K562 (cell line): ENCODE results near the gene KLHL33. TPM values are rescaled to one million over a fixed set of nuclear protein-coding genes. Genes with fewer than 3 reads are reported as not detected.
A peak's percentile ranks its signal among the peaks of the same experiment; 100 is the strongest.

Experiments used
- C11orf30 ChIP-seq: fragments of 450-650 bp; IDR thresholded peaks from 2 replicates; pipeline ENCODE4 v1.6.1; 2016; ENCODE audit warnings: low read depth, mild to moderate bottlenecking
- CCNT2 ChIP-seq: IDR thresholded peaks from 2 replicates; pipeline ENCODE4 v1.6.1; 2011; ENCODE audit warnings: borderline replicate concordance, low read depth, mild to moderate bottlenecking, moderate library complexity, mixed read lengths, low read length; ENCODE audit not compliant: insufficient read length; ENCODE audit errors: extremely low read depth
- CREM ChIP-seq: IDR thresholded peaks from 2 replicates; pipeline ENCODE4 v1.6.1; 2014; ENCODE audit warnings: antibody characterized with exemption, low read depth
- ESRRA ChIP-seq: fragments of 450-650 bp; IDR thresholded peaks from 2 replicates; pipeline ENCODE4 v1.6.1; 2014; ENCODE audit warnings: low read depth, mild to moderate bottlenecking, moderate library complexity, borderline replicate concordance
- FOSL1 ChIP-seq: fragments of 200-800 bp; sonication (Bioruptor generic); conservative IDR thresholded peaks from 2 replicates; pipeline ENCODE4 v1.6.1; 2016; ENCODE audit warnings: missing genetic modification characterization, missing compliant biosample characterization
- HCFC1 ChIP-seq: IDR thresholded peaks from 2 replicates; pipeline ENCODE4 v1.6.1; 2012; ENCODE audit warnings: low read depth, low read length, improper control_type of control experiment
- HNRNPLL ChIP-seq: fragments of 200-400 bp; formaldehyde crosslinking; IDR thresholded peaks from 2 replicates; pipeline ENCODE4 v1.6.1; 2017; ENCODE audit warnings: low read length, low read depth, mild to moderate bottlenecking; ENCODE audit not compliant: poor library complexity, severe bottlenecking
- KLF6 ChIP-seq: fragments of 250-450 bp; sonication (Bioruptor Pico); IDR thresholded peaks from 2 replicates; pipeline ENCODE4 v1.4.0; 2020; ENCODE audit warnings: mild to moderate bottlenecking, moderate library complexity, borderline replicate concordance
- L3MBTL2 ChIP-seq: fragments of 450-650 bp; IDR thresholded peaks from 2 replicates; pipeline ENCODE4 v1.6.1; 2016; ENCODE audit warnings: mild to moderate bottlenecking, moderate library complexity
- MAX ChIP-seq: sonication (generic); formaldehyde crosslinking; IDR thresholded peaks from 2 replicates; pipeline ENCODE4 v1.9.0; 2022; ENCODE audit warnings: mild to moderate bottlenecking, missing genetic modification reagents
- NUFIP1 ChIP-seq: fragments of 450-650 bp; IDR thresholded peaks from 2 replicates; pipeline ENCODE4 v1.6.1; 2018; ENCODE audit not compliant: partially characterized antibody
- SMAD2 ChIP-seq: fragments of 150-350 bp; IDR thresholded peaks from 2 replicates; pipeline ENCODE4 v1.6.1; 2014; ENCODE audit warnings: low read depth, mild to moderate bottlenecking, low read length
- TAL1 ChIP-seq: fragments of 450-650 bp; IDR thresholded peaks from 2 replicates; pipeline ENCODE4 v1.6.1; 2016; ENCODE audit warnings: mild to moderate bottlenecking
- TGIF2 ChIP-seq: sonication (generic); formaldehyde crosslinking; IDR thresholded peaks from 2 replicates; pipeline ENCODE4 v1.8.1; 2022; ENCODE audit warnings: mild to moderate bottlenecking, missing genetic modification reagents, moderate library complexity
- ZBTB1 ChIP-seq: sonication (generic); formaldehyde crosslinking; IDR thresholded peaks from 2 replicates; pipeline ENCODE4 v1.8.1; 2023; ENCODE audit warnings: missing genetic modification reagents, low read depth, mild to moderate bottlenecking, borderline replicate concordance
- ZNF12 ChIP-seq: sonication (generic); formaldehyde crosslinking; IDR thresholded peaks from 2 replicates; pipeline ENCODE4 v1.4.0; 2020; ENCODE audit warnings: mild to moderate bottlenecking, missing genetic modification reagents
- ZNF449 ChIP-seq: fragments of 250-450 bp; sonication (Bioruptor Pico); IDR thresholded peaks from 2 replicates; pipeline ENCODE4 v1.8.0; 2022; ENCODE audit warnings: moderate library complexity, mild to moderate bottlenecking, inconsistent platforms
- ZNF764 ChIP-seq: fragments of 250-450 bp; sonication (Bioruptor Pico); IDR thresholded peaks from 2 replicates; pipeline ENCODE4 v1.4.0; 2020; ENCODE audit warnings: low read depth, mild to moderate bottlenecking, moderate library complexity
- polyA plus RNA-seq, 8 experiments: library from polyadenylated mRNA; depleted of rRNA in 4 of 8; stranded (reverse) in 5 of 8; unstranded in 3 of 8; fragments of >200 nt; fragmentation: Nextera tagmentation in 2 of 8; fragmentation: Illumina TruSeq in 1 of 8; extraction: Ambion mirVana in 2 of 8; extraction: Trizol in 1 of 8; gene quantifications; 2 replicates each; pipeline versions ENCODE4 v1.2.1 to v1.2.3, GENCODE V29; 2011 to 2014; ENCODE audit warnings: inconsistent platforms in 1 of 8, missing spikeins in 1 of 8
- total RNA-seq, 7 experiments: library from RNA; depleted of rRNA in 6 of 7; stranded (reverse); fragments of >200 nt in 6 of 7; fragmentation: Illumina TruSeq in 2 of 7; extraction: Trizol in 2 of 7; gene quantifications; 2 replicates each; pipeline versions ENCODE4 v1.2.1 to v1.2.3, GENCODE V29; 2011 to 2021; ENCODE audit warnings: low replicate concordance in 1 of 7
- TF ChIP-seq, protein P1 (sequence below): fragments of 200-800 bp; sonication (Bioruptor generic); IDR thresholded peaks from 2 replicates; pipeline ENCODE4 v1.6.1; 2017; ENCODE audit warnings: missing genetic modification characterization, missing compliant biosample characterization
- TF ChIP-seq, protein P2 (sequence below): fragments of 450-650 bp; conservative IDR thresholded peaks from 2 replicates; pipeline ENCODE4 v1.6.1; 2016; ENCODE audit warnings: missing genetic modification characterization, low read depth, mild to moderate bottlenecking, control low read depth, missing compliant biosample characterization
- TF ChIP-seq, protein P3 (sequence below): sonication (generic); formaldehyde crosslinking; IDR thresholded peaks from 2 replicates; pipeline ENCODE4 v1.8.0; 2022; ENCODE audit warnings: mild to moderate bottlenecking, missing genetic modification reagents

Gene KLHL33
- total and polyA plus RNA-seq, 9 of the 15 experiments (the other 6 are each of a cell fraction or from before 2014, with no cell fraction given): 0.04 to 0.27 (median 0.13) TPM; not detected in 6

- TF ChIP-seq NUFIP1 (no peak), ZNF449 (peak; percentile 31; the same call in 1 of the 2 replicates), ZNF12 (no peak), CREM (peak; percentile 87), HCFC1 (peak; percentile 31; the same call in 1 of the 2 replicates), SMAD2 (no peak), L3MBTL2 (peak; percentile 98), MAX (CRISPR knock-in tag) (peak; percentile 96), HNRNPLL (peak; percentile 61), TAL1 (no peak), CCNT2 (peak; percentile 76), FOSL1 (tag) (no peak), ESRRA (no peak), C11orf30 (peak; percentile 91), KLF6 (CRISPR knock-in tag) (0 out of 2 replicates have a peak, but pooled peaks have one; percentile 42), ZBTB1 (CRISPR knock-in tag) (peak; percentile 99), TGIF2 (CRISPR knock-in tag) (no peak), ZNF764 (no peak)
- TF ChIP-seq, protein P1, sequence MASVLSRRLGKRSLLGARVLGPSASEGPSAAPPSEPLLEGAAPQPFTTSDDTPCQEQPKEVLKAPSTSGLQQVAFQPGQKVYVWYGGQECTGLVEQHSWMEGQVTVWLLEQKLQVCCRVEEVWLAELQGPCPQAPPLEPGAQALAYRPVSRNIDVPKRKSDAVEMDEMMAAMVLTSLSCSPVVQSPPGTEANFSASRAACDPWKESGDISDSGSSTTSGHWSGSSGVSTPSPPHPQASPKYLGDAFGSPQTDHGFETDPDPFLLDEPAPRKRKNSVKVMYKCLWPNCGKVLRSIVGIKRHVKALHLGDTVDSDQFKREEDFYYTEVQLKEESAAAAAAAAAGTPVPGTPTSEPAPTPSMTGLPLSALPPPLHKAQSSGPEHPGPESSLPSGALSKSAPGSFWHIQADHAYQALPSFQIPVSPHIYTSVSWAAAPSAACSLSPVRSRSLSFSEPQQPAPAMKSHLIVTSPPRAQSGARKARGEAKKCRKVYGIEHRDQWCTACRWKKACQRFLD (CRISPR knock-in tag): peak; percentile 62; the same call in 1 of the 2 replicates
- TF ChIP-seq, protein P2, sequence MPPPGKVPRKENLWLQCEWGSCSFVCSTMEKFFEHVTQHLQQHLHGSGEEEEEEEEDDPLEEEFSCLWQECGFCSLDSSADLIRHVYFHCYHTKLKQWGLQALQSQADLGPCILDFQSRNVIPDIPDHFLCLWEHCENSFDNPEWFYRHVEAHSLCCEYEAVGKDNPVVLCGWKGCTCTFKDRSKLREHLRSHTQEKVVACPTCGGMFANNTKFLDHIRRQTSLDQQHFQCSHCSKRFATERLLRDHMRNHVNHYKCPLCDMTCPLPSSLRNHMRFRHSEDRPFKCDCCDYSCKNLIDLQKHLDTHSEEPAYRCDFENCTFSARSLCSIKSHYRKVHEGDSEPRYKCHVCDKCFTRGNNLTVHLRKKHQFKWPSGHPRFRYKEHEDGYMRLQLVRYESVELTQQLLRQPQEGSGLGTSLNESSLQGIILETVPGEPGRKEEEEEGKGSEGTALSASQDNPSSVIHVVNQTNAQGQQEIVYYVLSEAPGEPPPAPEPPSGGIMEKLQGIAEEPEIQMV (tag): no peak
- TF ChIP-seq, protein P3, sequence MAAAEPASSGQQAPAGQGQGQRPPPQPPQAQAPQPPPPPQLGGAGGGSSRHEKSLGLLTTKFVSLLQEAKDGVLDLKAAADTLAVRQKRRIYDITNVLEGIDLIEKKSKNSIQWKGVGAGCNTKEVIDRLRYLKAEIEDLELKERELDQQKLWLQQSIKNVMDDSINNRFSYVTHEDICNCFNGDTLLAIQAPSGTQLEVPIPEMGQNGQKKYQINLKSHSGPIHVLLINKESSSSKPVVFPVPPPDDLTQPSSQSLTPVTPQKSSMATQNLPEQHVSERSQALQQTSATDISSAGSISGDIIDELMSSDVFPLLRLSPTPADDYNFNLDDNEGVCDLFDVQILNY (CRISPR knock-in tag): no peak
Measured at GRCh38 chr14:20461225-20462141, 25.5 kb upstream of the KLHL33 start, which contains the start of gene PIP4P1 (continued).
